ENCODE measurements around the gene PHACTR3. TPM values are rescaled to one million over a fixed set of nuclear protein-coding genes. Genes with fewer than 3 reads are reported as not detected.

The PHACTR3 gene
- total RNA-seq, 2 experiments from 2014 or later: not detected

DNA sequence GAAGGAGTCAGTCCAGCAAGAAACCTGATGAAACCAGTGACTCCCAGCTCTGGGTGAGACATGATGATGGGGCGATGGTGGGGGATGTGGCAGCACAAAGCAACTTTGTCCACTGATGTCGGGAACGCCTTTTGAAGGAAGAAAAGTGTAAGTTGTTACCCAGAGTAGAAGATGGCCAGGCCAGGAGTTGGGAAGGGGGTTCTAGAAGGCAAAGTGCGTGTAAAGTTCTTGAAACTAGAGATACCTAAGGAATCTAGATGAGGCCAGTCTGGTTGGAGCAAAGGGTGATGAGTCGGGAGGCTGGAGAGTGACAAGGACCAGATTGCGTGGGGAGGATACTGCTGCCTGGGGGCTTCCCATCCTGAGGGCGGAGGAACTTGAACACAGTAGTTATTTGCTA is 117.0 kb downstream of the PHACTR3 start:
- CTCF ChIA-PET: no interaction called here
- POLR2A ChIA-PET: no interaction called here

DNA sequence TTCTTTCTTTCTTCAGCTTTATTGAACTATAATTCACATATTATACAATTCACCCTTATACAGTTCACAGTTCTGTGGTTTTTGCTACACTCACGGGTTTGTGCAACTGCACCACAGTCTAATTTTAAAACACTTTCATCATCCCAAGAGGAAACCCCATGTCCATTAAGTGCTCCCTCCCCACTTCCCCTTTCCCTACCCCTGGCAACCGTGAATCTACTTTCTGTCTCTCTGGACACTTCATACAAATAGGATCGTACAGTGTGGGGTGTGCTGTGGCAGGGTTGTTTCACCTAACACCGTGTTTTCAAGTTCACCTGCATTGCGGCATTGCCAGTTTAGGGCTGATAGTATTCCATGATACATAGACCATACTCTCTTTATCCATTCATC is 118.8 kb downstream of the PHACTR3 start:
- POLR2A ChIA-PET: no interaction called here
- CTCF ChIA-PET: no interaction called here

DNA sequence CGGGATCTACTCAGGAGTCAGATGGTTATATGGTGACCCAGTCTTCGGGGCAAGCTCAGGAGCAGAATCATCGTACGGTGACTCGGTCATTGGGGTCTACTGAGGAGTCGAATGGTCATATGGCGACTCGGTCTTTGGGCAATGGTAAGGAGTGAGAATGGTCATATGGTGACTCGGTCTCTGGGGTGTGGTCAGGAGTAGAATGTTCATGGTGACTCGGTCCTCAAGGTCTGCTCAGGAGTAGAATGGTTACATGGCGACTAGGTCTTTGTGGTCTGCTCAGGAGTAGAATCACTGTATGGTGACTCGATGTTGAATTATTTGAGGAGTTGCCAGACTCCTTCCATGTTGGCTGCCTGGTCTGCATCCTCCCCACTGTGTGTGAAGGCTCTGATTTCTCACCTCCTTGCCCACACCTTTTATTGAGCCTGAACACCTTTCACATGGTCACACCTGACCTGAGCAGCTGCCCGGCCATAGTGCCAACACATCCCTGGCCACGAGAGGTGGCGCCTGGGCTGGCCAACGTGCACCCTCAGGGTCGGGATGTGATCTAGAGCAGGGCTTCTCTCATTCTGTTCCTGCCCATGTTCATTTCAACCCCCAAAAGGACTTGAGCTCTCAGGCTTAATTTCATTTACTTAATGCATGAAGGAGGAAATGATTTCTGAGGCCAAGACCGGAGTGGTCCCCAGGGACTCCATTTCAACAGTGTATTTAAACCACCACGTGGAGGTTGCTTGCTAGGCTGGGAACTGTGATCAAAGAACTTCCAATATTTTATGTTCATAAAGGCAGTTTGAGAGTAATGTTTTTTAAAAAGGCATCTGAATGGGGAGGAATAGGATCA is 119.5 kb downstream of the PHACTR3 start:
- CTCF ChIA-PET: no interaction called here
- POLR2A ChIA-PET: no interaction called here

DNA sequence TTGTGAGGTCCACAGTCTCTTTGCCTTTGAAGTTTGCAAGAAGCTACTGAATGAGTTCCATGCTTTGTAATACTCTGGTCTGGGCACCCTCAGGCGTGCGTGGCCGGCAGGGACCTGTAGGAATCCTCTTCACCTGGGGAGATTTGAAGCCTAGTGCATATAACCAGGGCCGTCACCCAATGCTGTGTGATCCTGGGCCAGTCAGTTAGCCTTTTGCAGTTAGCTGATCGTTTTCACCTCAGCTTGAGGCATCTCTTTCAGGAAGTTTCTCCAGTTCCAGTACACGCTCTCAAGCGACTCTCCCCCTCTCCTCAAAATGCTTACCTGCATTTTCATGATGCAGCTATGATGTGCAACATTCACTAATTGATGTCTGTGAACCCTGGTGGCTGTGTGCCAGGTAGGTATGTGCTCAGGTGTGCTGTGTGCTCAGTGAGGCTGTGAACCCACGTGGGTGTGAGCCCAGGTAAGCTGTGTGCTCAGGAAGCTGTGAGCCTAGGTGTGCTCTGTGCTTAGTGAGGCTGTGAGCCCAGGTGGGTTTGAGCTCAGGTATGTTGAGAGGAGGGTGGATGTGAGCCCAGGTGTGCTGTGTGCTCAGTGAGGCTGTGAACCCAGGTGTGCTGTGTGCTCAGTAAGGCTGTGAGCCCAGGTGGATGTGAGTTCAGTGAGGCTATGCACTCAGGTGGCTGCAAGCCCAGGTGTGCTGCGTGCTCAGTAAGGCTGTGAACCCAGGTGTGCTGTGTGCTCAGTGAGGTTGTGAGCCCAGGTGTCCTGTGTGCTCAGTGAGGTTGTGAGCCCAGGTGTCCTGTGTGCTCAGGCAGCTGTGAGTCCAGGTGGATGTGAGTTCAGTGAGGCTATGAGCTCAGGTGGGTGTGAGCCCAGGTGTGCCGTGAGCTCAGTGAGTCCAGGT is 120.4 kb downstream of the PHACTR3 start:
- ChIA-PET POLR2A (no interaction called here), CTCF (no interaction called here)

DNA sequence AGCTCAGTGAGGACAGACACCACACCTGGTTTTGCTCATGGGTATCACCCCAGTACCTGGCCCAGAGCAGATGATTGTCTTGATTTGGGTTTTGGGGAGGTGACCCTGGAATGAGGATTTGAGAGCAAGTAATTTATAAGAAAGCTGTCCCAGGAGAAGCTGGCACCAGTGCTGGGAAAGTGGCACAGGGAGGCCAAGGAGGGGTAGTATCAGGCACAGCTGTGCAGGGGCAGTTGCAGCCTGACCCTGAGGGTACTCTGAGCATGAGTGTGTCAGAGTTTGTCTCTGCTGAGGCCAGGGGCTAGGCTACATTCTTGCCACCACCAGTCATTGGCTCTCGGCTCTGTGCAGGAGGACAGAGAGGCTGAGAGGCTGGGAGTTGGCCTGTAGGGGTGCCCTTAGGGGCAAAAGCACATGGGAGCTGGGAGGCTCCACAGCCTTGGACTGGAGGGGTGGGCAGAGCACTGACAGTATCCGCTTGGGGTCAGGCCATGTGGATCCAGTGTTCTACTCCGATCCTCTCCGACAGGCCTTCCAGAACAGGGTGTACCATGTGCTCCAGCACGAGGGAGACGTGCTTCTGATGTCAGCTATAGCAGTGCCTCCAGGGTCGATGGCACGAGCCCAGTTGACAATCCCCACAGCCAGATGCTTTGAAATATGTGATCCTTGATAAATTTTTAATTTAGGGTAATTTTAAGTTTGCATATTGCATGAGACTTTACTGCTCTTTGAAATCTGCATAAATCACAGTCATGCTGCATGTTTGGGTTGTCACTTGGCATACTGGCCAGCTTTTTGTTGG is 121.3 kb downstream of the PHACTR3 start:
- ChIA-PET POLR2A (no interaction called here), CTCF (no interaction called here)

- ChIA-PET CTCF (no interaction called here), POLR2A (no interaction called here)
Observed at GRCh38 chr20:59726281-59726595, 121.9 kb downstream of the PHACTR3 start.

GRCh38 chr20:59728722-59729430 is 124.5 kb downstream of the PHACTR3 start:
- ChIA-PET POLR2A (no interaction called here), CTCF (no interaction called here)

DNA sequence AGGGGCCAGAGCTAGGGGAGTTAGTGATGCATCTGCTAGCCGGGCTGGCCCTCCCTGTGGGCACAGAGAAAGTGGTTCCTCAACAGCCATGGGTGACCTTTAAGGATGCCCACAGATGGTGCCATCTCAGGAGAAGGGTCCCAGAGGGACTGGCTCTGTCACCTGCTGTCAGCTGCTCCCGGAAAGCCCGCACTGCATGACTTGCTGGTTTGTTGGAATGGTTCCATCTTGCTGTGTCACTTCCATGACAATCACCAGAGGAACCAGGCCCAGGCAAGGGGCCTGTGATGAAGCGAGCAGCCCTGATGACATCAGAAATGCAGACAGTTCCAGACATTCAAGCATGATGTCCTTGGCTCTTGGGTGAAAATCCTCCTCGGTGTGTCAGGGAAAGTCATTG is 125.2 kb downstream of the PHACTR3 start:
- POLR2A ChIA-PET: no interaction called here
- CTCF ChIA-PET: no interaction called here

DNA sequence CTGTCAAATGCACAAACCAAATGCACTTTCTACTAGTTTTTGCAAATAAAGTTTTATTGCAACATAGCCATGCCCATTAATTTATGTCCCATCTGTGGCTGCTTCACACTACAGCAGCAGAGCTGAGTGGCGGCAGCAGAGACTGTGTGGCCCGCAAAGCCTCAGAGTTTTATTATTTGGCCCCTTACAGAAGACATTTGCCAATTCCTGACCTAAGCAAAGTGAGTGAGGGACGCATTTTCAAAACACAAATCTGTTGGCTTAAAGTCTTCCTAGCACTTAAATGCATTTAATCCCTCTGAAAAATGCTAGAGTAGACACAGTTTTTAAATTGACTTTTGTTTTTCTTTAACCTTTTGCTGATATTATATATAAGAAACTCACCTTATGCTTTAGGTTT is 126.4 kb downstream of the PHACTR3 start:
- CTCF ChIA-PET: no interaction called here

DNA sequence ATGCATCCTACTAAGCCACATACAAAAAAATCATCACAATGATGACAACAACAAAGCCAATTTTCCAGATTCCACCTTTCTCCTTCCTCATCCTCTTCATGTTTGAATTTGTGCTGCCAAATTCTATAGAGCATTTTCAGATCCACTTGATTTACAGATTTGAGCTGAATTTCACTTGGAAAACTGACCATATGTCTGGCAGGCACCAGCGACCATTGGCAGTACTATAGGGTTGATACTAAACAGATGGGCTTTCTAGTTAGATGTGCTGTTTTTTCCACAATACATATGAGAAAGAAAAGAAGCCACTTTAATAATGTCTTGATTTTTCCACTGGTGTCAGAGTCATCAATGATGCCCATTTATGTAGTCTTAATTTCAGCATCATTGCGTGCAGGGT is 127.0 kb downstream of the PHACTR3 start:
- ChIA-PET POLR2A (no interaction called here), CTCF (no interaction called here)

More for the DNA sequence above, 126.4 kb downstream of the PHACTR3 start:
- POLR2A ChIA-PET: no interaction called here

- ChIA-PET CTCF (no interaction called here), POLR2A (no interaction called here)
Observed at GRCh38 chr20:59733351-59733750, 129.0 kb downstream of the PHACTR3 start.

GRCh38 chr20:59735486-59735885 is 131.1 kb downstream of the PHACTR3 start:
- ChIA-PET POLR2A (no interaction called here), CTCF (no interaction called here)

- CTCF ChIA-PET: no interaction called here
- POLR2A ChIA-PET: no interaction called here
Observed at GRCh38 chr20:59735917-59736316, 131.6 kb downstream of the PHACTR3 start.

- ChIA-PET CTCF (no interaction called here), POLR2A (no interaction called here)
Observed at GRCh38 chr20:59736366-59736765, 132.0 kb downstream of the PHACTR3 start.

DNA sequence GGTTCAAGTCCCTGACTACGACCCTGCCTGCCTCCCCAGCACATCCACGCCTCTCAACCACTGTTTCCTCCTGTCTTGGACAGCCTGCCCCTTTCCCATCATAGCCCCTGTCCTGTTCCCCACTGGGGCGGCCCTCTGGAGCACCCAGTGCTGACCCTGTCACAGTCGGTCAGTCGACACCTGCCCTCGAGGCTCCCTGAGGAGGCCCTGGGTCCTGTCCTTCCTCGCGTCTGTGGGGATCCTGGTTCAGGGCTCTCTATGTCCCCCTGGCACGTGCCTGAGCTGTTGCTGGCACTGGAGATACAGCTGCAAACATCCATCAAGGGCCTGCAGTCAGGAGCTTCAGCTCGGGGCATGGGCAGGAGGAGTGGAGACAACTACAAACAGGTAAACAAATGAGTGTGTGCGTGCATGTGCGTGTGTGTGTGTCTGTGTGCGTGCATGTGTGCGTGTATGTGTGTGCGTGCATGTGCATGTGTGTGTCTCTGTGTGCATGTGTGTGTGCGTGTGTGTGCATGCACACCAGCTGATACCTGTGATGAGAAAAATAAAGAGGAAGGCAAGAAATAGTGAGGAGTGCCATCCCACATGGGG is 132.8 kb downstream of the PHACTR3 start:
- ChIA-PET POLR2A (no interaction called here), CTCF (no interaction called here)

GRCh38 chr20:59737816-59738215 is 133.5 kb downstream of the PHACTR3 start:
- POLR2A ChIA-PET: no interaction called here
- CTCF ChIA-PET: no interaction called here

DNA sequence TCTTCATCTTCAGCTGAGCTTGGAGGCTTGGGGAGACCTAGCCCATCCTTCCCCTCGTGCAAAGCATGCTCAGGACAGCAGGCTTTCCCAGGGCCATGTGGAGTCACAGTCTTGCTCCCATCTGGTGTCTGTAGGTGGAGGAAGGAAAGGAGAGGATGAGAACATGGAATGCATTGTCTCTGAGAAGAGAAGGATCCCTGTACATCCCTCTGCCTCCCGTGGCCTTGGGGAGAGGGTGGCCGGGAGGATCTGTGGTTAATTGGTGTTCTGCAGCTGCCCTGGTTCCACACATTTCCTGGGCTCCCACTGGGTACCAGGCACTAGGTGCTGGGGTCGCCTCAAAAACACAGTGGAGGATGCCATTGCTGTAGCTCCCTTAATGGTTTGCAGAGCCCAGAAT is 134.5 kb downstream of the PHACTR3 start:
- ChIA-PET POLR2A (no interaction called here), CTCF (no interaction called here)

GRCh38 chr20:59740621-59741020 is 136.3 kb downstream of the PHACTR3 start:
- CTCF ChIA-PET: no interaction called here
- POLR2A ChIA-PET: no interaction called here

DNA sequence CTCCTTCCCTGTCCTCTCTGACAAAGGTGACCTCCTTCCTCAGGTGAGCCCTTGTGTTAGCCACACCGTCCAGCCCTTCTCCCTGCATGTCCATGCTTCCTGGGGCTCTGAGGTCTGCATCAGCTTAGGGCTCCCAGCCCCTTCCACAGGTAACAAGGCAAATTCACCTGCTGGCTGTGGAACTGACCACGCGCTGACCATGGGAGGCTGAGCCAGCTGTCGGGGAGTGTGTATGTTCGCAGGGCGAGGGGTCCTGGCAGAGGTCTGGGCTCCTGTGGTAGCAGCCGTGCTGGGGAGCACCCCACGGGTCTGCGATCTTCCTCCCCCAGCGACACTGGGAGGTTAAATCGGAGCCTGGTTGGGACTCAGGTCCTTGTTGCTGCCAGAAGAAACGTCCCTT is 136.7 kb downstream of the PHACTR3 start:
- ChIA-PET CTCF (no interaction called here), POLR2A (no interaction called here)
